Neutrophil (primary cell): Measurements from ENCODE around the gene SEPHS2.

ENCODE experiments used
- H3K27ac ChIP-seq: fragments of 200-600 bp; sonication (generic); 2 replicates; pipeline ENCODE4 v1.5.1; 2016; ENCODE audit warnings: mild to moderate bottlenecking, moderate library complexity
- H3K27me3 ChIP-seq: fragments of 200-600 bp; sonication (generic); 2 replicates; pipeline ENCODE4 v1.6.0; 2016; ENCODE audit warnings: mild to moderate bottlenecking
- H3K36me3 ChIP-seq: fragments of 200-600 bp; sonication (generic); 2 replicates; pipeline ENCODE4 v1.5.1; 2017
- H3K4me1 ChIP-seq, 2 experiments: fragments of 200-600 bp in 1 of 2; sonication (generic) in 1 of 2; 1 replicate in 1 of 2; 2 replicates in 1 of 2; pipeline versions ENCODE4 v1.5.1 to v1.6.1; 2013 to 2016; ENCODE audit warnings: low read depth in 1 of 2, low read length in 1 of 2, mild to moderate bottlenecking in 1 of 2, moderate library complexity in 1 of 2; ENCODE audit not compliant: control insufficient read depth in 1 of 2, insufficient read depth in 1 of 2
- H3K4me3 ChIP-seq, 2 experiments: fragments of 200-600 bp in 1 of 2; sonication (generic) in 1 of 2; 1 replicate in 1 of 2; 2 replicates in 1 of 2; pipeline ENCODE4 v1.5.1; 2013 to 2016; ENCODE audit warnings: low read depth in 1 of 2, low read length in 1 of 2, mild to moderate bottlenecking in 1 of 2, moderate library complexity in 1 of 2
- H3K9me3 ChIP-seq: fragments of 200-600 bp; sonication (generic); 2 replicates; pipeline ENCODE4 v1.5.1; 2016
- TF ChIP-seq, protein P1 (sequence below): fragments of 200-600 bp; sonication (generic); IDR thresholded peaks from 2 replicates; pipeline ENCODE4 v1.5.1; 2016; ENCODE audit warnings: antibody characterized with exemption

Gene SEPHS2

DNA sequence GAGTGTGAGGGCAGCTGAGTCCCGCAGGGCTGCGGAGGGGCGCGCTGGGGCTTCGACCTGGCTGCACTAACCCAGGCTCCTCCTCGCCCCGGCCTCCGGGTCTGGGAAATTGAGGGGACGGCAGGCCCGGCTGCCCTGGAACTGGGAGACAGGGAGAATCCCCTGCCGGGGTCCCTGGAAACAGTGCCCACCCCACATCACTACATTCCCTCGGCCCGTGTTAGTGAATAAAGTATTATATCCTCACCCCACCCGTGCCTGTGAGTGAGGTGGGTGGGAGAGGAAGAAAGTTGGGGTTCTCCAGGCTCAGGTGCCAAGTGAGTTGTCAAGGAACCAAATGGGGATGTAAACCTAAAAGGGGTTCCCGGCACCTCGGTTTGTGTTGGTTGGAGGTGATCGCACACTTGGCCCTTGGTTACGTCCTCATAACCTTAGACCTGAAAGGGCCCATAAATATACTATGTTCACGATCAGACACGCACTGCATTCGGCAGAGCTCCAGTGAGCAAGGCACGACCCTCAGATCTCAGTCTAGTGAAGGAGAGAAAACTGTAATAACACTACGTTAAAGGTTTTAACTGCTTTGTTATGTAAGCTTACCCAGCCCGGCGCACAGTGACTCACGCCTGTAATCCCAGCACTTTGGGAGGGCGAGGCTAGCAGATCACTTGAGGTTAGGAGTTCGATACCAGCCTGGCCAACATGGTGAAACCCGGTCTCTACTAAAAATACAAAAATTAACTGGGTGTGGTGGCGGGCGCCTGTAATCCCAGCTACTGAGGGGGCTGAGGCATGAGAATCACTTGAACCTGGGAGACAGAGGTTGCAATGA, 27.1 kb downstream of the SEPHS2 start:
- H3K4me3 ChIP-seq = peak overlapping the region; percentile 84 to 87
- TF ChIP-seq, protein P1, sequence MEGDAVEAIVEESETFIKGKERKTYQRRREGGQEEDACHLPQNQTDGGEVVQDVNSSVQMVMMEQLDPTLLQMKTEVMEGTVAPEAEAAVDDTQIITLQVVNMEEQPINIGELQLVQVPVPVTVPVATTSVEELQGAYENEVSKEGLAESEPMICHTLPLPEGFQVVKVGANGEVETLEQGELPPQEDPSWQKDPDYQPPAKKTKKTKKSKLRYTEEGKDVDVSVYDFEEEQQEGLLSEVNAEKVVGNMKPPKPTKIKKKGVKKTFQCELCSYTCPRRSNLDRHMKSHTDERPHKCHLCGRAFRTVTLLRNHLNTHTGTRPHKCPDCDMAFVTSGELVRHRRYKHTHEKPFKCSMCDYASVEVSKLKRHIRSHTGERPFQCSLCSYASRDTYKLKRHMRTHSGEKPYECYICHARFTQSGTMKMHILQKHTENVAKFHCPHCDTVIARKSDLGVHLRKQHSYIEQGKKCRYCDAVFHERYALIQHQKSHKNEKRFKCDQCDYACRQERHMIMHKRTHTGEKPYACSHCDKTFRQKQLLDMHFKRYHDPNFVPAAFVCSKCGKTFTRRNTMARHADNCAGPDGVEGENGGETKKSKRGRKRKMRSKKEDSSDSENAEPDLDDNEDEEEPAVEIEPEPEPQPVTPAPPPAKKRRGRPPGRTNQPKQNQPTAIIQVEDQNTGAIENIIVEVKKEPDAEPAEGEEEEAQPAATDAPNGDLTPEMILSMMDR = no peak
- H3K36me3 ChIP-seq = no peaks in the 10 kb centered on the region
- H3K9me3 ChIP-seq = no peaks in the 10 kb centered on the region
- no peaks in the 10 kb centered on the region for H3K27me3 ChIP-seq
- peaks cover 15 to 18% of the 10 kb centered on the region in 2 experiments for H3K4me1 ChIP-seq
- H3K27ac ChIP-seq = peak overlapping the region; percentile 75

DNA sequence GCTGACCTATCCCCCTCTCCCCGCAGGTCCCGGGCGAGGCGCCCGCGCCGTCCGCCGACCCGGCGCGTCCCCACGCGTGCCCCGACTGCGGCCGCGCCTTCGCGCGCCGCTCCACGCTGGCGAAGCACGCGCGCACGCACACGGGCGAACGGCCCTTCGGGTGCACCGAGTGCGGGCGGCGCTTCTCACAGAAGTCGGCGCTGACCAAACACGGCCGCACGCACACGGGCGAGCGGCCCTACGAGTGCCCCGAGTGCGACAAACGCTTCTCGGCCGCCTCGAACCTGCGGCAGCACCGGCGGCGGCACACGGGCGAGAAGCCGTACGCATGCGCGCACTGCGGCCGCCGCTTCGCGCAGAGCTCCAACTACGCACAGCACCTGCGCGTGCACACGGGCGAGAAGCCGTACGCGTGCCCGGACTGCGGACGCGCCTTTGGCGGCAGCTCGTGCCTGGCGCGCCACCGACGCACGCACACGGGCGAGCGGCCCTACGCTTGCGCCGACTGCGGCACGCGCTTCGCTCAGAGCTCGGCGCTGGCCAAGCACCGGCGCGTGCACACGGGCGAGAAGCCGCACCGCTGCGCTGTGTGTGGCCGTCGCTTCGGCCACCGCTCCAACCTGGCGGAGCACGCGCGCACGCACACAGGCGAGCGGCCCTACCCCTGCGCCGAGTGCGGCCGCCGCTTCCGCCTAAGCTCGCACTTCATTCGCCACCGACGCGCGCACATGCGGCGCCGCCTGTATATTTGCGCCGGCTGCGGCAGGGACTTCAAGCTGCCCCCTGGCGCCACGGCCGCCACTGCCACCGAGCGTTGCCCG, 27.9 kb downstream of the SEPHS2 start:
- Histone ChIP-seq H3K9me3 (no peaks in the 10 kb centered on the region), H3K27me3 (no peaks in the 10 kb centered on the region), H3K4me1 (peaks cover 15 to 18% of the 10 kb centered on the region in 2 experiments), H3K4me3 (peak overlapping the region; percentile 84 to 87), H3K36me3 (no peaks in the 10 kb centered on the region), H3K27ac (peak overlapping the region; percentile 75)
- TF ChIP-seq, protein P1 = no peak

DNA sequence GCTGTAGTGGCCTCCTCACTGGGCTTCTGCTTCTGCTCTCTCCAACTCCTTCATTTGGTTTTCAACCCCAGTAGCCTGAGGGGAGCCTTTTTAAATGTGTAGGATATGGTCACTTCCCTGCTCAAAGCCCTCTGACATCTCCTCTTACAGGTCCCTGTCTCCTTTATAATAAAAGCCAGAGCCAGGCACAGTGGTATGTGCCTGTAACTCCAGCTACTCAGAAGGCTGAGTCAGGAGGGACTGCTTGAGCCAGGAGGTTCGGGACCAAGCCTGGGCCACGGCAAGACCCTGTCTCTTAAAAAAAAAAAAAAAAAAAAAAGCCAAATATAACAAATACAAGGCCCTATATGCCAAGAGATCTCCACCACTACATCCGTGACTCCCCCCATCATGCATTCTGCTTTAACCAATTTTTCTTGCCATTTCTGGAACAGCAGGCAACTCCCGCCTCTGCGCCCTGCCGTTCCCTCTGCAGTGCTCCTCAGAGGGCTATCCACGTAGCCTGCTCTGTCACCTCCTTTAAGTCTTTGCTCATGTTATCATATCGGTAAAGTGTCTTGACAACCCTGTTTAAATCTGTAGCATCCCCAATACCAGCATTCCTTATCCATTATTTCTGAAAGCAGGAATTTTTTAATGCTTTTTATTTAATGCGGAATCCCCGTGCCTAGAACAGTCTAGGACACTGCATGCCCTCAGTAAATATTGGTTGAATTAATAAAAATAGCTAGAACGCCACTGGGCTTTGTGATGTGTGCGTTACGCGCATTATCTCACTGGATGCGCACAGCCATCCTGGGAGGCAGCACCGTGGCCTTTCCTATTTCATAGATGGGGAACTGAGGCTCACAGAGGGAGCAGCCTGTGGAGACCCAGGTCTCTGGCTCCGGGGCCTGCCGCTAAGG, 28.8 kb downstream of the SEPHS2 start:
- Histone ChIP-seq H3K27me3 (no peaks in the 10 kb centered on the region), H3K27ac (peak overlapping the region; percentile 75), H3K4me1 (peaks cover 15 to 18% of the 10 kb centered on the region in 2 experiments), H3K36me3 (no peaks in the 10 kb centered on the region), H3K9me3 (no peaks in the 10 kb centered on the region), H3K4me3 (peak overlapping the region; percentile 84 to 87)
- TF ChIP-seq, protein P1 = no peak

DNA sequence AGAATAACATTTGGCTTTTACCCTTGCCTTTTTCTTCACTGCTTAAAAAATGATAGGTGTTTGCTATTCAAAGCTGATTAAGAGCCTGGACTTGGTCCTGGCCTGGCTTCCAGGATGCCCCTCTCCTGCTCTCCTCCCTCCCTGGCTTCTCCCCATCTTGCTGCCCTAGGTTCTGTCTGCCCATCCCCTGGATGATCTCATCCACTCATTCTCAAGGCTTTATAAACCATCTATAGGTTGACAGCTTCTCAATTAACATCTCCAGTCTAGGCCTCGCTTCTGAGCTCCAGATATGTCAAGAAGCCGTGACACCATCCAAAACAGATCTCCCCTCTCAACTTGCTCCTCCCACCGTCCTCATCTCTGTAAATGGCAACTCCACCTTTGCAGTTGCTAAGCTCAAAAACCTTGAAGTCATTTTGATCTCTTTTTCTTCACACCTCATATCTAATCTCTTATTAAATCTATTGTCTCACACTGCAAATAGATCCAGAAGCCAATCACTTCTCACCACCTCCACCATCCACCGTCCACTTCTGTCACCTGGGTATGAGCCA, 29.5 kb downstream of the SEPHS2 start:
- TF ChIP-seq, protein P1 = no peak
- H3K27me3 ChIP-seq = no peaks in the 10 kb centered on the region
- no peak overlapping the region for H3K4me3 ChIP-seq
- no peaks in the 10 kb centered on the region for H3K36me3 ChIP-seq
- no peaks in the 10 kb centered on the region for H3K9me3 ChIP-seq
- H3K4me1 ChIP-seq = peaks cover 15 to 18% of the 10 kb centered on the region in 2 experiments
- no peak overlapping the region for H3K27ac ChIP-seq

DNA sequence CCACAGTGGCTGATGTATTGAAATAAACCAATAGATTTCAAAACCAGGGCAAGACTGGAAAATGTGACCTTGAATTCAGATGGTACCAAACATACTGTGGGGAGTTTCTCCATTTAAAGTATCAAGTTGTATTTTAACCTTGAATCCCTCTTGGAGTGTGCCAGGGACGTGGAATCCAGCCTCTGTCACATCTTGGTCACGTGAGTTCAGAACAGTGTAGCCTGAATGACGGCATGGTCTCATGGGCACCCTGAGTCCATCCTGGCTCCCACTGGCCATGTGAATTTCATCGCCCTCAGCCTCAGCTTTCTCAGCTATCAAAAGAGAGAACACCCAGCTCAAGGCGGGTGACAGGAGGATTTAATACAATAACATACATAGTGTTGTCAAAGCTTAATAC, 31.5 kb downstream of the SEPHS2 start:
- Histone ChIP-seq H3K9me3 (no peaks in the 10 kb centered on the region), H3K36me3 (no peaks in the 10 kb centered on the region), H3K4me3 (no peak overlapping the region), H3K27me3 (no peaks in the 10 kb centered on the region), H3K27ac (no peak overlapping the region), H3K4me1 (peaks cover 15 to 25% of the 10 kb centered on the region in 2 experiments)
- TF ChIP-seq, protein P1 = no peak
